ENCODE data around the gene TNIK.

Gene TNIK

GRCh38 chr3:171498921-171499320, 38.7 kb upstream of the TNIK start:
- TF ChIP-seq ZFX (IDR thresholded peaks at IDR 0.05) = no peak
- TF ChIP-seq, protein P1, sequence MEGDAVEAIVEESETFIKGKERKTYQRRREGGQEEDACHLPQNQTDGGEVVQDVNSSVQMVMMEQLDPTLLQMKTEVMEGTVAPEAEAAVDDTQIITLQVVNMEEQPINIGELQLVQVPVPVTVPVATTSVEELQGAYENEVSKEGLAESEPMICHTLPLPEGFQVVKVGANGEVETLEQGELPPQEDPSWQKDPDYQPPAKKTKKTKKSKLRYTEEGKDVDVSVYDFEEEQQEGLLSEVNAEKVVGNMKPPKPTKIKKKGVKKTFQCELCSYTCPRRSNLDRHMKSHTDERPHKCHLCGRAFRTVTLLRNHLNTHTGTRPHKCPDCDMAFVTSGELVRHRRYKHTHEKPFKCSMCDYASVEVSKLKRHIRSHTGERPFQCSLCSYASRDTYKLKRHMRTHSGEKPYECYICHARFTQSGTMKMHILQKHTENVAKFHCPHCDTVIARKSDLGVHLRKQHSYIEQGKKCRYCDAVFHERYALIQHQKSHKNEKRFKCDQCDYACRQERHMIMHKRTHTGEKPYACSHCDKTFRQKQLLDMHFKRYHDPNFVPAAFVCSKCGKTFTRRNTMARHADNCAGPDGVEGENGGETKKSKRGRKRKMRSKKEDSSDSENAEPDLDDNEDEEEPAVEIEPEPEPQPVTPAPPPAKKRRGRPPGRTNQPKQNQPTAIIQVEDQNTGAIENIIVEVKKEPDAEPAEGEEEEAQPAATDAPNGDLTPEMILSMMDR (conservative IDR thresholded peaks at IDR 0.05) = no peak
- H3K27ac ChIP-seq = no peak overlapping the region

GRCh38 chr3:171497468-171497867, 37.3 kb upstream of the TNIK start:
- H3K27ac ChIP-seq = no peak overlapping the region
- TF ChIP-seq ZFX (IDR thresholded peaks at IDR 0.05) = no peak
- TF ChIP-seq, protein P1 (conservative IDR thresholded peaks at IDR 0.05) = no peak

DNA sequence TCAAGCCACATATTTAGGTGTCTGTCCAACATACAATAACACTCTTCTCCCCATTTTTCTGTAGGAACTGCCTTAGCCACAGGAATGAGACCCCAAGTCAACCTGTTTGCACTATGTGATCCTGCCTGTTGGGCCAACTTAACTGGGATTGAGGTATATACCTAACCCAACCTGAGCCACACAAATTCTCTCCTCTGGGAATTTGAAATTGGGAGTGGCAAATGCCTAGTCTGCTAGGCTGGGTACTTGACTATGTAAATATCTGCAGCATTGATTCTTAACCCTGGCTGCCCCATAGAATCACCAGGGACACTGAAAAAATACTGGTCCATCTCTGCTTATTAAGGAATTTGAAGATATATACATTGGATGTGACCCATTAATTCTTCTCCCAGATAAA, 35.2 kb upstream of the TNIK start:
- no peak for TF ChIP-seq ZFX (IDR thresholded peaks at IDR 0.05)
- TF ChIP-seq, protein P1 (conservative IDR thresholded peaks at IDR 0.05) = no peak
- no peak overlapping the region for H3K27ac ChIP-seq

- TF ChIP-seq, protein P1 (conservative IDR thresholded peaks at IDR 0.05) = no peak
- TF ChIP-seq ZFX (IDR thresholded peaks at IDR 0.05) = no peak
- H3K27ac ChIP-seq = no peak overlapping the region
These were observed 34.4 kb upstream of the TNIK start for GRCh38 chr3:171494457-171495109.

GRCh38 chr3:171491361-171491760, 31.2 kb upstream of the TNIK start:
- TF ChIP-seq, protein P1 (conservative IDR thresholded peaks at IDR 0.05) = no peak
- no peak for TF ChIP-seq ZFX (IDR thresholded peaks at IDR 0.05)
- no peak overlapping the region for H3K27ac ChIP-seq

DNA sequence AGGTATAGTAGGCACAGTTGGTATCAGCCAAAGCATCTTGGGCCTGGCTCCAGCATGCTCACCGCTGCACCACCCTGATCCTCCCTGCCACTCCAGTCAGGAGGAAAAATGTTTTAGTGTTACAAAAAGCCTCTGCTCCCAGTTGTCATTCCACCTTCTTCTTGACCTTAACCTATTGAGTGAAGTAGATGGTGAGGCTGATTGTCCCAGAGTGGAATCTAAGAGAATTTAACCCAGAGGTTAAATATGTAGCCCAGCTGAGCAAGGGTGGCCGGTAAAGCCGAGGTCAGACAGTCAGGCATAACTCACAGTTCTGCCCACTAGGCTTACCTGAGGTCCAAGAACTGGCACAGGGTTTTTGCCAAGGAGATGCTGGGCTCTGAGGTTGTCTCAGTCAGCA, 30.7 kb upstream of the TNIK start:
- TF ChIP-seq, protein P1 (conservative IDR thresholded peaks at IDR 0.05) = no peak
- TF ChIP-seq ZFX (IDR thresholded peaks at IDR 0.05) = no peak
- H3K27ac ChIP-seq = no peak overlapping the region

DNA sequence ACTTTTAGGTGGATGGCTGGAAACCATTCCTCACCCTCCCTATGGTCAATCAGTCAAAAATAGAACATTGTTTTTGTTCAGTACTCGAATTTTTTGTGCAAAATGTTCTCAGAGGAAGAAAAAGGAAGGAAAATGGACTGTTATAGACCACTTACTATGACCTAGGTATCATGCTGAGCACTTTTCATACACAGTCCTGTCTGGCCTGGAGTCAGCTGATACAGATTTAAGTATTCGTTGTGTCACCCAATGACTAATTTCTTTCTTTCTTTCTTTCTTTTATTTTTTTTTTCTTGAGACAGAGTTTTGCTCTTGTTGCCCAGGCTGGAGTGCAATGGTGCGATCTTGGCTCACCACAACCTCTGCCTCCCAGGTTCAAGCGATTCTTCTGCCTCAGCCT, 29.1 kb upstream of the TNIK start:
- TF ChIP-seq ZFX (IDR thresholded peaks at IDR 0.05) = no peak
- TF ChIP-seq, protein P1 (conservative IDR thresholded peaks at IDR 0.05) = no peak
- no peak overlapping the region for H3K27ac ChIP-seq
